ENCODE measurements around the gene NPTX1.

NPTX1 gene

DNA sequence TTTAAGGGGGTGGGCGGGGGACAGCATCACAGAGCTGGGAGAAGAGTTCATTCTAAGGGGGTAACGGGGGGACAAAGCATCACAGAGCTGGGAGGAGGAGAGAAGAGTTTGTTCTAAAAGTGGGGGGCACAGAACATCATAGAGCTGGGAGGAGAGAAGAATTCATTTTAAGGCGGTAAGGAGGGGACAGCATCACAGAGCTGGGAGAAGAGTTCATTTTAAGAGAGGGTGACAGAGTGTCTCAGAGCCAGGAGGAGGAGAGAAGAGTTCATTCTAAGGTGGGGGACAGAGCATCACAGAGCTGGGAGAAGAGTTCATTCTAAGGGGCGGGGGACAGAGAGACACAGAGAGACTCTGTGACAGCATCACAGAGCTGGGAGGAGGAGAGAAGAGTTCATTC is 33.6 kb downstream of the NPTX1 start:
- no peak for DNase-seq

DNA sequence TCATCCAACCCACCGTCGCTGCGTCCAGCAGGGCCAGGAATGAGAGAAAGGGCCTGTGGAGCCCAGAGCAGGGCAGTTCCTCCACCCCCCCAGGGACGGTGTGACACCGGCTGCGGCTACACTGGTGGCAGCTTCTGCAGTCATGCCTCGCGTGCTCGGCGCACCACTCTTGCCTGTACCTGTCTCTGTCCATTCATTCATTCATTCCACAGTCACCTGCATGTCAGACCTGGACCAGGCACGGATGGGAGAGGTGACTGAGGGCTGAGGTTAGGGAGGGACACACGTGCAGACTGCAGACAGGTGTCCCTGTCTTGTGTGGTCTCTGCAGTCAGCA is 34.1 kb downstream of the NPTX1 start:
- DNase-seq: no peak

DNA sequence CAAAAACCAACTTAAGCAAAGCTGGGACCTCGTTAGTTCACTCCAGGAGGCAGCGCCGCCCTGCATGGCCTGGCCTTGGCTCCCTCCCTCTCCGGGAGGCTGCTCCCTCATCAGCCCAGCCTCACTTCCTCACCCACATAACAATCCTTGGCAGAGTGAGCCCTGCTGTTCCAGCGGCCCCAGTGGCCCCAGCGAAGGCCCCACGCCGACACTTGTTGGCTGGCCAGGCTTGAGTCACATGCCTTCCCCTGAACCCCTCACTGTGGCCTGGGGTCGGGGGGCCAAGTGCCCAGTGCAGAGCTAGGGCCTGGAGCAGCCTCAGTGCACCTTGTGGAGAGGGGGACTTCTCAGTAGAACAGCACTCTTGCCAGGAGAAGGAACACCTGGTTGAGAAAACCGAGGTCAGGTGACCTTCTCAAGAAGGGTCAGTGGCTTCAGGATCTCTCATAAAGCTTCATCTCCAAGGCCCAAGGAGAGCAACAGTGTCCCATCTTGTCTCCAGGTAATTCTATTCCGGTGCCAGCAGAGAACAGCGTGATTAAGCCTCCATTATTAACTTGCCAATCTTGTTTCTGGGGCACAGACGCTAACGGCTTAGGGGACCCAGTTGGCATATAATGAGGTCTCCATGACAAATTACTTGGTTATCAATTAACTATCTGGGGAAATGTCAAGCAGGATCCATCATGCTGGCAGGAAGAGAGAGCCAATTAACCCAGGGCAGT is 34.6 kb downstream of the NPTX1 start:
- DNase-seq: peak; percentile 65

DNA sequence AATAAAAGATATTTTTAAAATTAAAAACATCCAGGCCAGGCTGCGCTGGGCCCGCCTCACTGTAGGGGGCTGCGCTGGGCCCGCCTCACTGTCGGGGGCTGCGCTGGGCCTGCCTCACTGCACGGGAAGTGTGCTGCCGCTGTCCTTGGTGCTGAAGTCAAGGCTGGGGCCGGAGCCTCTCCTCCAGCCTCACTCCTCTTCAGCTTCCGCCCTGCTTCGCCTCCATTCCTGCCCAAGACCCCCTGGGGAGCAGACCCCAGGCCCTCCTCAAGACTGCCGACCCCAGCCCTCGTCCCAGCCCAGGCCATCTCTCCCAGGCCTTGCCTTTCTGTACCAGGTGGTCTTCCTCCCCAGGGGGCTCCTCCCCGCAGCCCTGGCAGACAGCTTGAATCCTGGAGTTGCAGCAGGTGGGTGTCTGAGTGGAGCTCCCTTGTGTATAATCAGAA is 35.3 kb downstream of the NPTX1 start:
- no peak for DNase-seq

DNA sequence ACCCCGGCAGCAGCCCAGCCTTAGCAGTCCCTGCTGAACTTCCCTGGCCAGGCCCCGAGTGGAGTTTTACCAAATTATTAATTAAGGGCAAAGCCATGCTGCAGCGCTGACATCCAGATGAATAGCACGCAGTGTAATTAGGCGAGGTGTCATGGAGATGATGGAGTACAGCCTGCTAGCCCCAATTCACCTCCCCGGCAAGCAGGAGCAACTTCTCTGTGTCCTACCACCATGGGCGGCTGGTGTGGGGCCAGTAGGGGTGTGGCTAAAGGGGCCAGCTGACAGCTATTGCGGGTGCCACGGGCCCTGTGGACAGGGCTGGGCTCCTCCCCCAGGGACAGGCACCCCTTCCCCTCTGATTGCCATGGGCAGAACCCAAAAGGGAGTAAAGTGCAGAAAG is 36.9 kb downstream of the NPTX1 start:
- DNase-seq: peak; percentile 54

DNA sequence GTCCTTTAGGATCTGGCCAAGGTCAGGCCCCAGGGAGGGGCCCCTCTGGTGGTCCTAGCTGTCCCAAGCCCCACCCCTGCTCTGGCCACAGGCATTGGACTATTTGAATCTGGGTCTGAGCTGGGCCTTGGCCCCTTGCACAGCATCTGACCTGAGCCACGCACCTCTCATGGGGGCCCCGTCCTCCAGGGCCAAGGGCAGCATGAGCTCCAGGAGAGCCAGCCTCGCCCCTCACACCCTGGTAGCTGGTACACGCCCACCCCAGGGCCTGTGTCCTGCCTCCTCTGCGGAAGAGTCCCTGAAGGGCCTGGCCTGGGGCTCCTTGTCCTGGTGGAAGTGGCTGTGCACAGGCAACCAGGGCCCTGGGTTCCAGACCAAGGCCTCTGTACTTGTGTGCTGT is 37.6 kb downstream of the NPTX1 start:
- no peak for DNase-seq

DNA sequence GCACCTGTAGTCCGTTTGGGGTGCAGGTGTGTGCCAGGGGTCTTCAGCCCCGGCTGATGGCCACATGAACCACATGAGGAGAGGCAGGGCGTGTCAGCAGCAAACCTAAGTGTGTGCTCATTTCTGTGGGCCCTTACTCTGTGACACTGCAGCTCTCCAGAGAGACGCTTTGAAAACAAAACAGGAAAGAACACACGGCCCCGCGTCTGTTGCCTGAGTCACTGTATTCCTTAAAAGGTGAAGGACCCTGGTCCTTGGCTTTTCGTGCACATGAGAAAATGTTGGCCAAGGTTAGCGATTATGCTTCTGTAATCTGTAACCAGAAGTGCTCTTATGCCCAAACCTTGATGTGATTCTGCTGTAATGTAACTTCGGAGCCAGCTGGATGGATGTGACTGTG is 38.9 kb downstream of the NPTX1 start:
- DNase-seq: no peak

DNA sequence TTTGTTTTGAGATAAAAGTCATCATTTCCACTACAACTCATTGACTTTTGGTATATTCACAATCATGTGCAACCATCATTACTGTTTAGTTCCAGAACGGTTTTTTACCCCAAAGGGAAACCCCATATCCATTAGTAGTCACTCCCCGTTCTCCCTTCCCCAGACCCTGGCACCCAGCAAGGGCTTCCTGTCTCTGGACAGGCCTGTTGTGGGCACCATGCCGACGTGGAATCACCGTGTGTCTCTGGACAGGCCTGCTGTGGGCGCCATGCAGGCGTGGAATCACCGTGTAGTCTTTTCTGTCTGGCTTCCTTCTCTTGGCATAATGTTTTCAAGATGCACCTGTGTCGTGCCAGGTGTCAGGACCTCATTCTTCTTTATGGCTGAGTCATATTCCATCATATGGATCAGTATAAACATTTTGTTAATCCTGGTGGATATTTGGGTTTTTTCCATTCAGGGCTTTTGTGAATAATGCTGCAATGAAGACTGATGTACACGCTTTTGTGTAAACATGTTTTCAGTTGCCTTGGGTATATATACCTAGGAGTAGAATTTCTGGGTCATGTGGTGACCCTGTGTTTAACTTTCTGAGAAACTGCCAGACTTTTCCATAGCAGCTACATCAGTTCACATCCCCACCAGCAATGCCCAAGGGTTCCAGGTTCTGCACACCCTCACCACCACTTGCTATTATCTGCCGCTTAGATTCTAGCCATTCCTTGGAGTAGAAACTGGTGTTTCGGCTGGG is 42.3 kb downstream of the NPTX1 start:
- no peak for DNase-seq

DNA sequence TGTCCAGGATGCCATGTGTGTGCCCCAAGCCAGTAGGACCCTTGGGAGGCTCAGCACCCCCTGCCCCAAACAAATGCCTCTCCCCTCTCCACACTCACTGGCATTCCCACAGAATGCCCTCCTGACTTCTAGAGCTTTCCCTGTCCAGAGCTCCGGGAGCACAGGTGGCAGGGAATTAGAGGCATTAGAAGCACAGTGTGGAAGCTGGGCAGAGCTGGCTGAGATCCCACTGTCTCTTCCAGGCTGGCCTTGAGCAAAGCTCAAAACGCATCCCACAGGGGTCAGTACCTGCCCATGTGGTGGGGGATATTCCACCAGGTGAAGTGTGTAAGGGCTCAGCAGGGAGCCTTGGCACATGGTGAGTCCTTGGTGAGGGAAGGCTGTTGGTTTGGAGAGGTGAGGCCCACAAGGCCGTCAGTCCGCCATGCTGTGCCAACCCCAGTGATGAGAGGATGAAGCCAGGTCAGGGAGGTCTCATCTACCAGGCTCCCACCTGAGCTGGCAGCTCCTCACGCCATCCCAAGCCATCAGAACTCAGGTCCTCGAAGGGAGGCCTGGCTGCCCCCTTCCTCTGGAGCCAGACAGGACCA is 43.4 kb downstream of the NPTX1 start:
- DNase-seq: peak; percentile 36

DNA sequence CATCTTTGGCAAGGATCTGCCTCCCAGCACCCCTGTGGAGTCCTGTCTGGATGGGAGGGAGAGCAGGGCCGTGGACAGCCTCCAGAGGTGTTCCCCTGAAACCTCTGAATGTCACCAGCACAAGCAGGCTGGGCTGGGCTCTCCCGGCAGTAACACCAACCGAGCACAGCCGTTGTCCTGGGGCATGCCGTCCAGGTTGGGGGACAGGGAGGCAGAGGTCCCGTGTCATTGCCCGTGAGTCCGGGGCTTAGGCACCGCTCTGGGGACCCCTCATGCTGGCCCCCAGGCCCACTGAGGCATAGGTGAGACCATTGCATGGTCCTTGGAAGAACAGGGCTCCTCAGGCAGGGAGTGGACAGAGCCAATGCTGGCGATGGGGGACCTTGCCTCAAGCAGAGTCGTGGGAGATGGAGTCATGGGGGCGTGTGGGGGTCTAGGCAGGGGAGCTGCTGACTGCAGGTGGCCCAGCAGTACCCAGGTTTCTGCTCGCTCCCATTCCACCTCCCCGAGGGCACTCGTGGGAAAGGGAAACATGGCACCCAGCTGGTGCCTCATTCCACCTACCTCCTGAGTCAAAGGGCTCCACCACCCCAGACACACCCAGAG is 44.0 kb downstream of the NPTX1 start:
- DNase-seq: no peak

DNA sequence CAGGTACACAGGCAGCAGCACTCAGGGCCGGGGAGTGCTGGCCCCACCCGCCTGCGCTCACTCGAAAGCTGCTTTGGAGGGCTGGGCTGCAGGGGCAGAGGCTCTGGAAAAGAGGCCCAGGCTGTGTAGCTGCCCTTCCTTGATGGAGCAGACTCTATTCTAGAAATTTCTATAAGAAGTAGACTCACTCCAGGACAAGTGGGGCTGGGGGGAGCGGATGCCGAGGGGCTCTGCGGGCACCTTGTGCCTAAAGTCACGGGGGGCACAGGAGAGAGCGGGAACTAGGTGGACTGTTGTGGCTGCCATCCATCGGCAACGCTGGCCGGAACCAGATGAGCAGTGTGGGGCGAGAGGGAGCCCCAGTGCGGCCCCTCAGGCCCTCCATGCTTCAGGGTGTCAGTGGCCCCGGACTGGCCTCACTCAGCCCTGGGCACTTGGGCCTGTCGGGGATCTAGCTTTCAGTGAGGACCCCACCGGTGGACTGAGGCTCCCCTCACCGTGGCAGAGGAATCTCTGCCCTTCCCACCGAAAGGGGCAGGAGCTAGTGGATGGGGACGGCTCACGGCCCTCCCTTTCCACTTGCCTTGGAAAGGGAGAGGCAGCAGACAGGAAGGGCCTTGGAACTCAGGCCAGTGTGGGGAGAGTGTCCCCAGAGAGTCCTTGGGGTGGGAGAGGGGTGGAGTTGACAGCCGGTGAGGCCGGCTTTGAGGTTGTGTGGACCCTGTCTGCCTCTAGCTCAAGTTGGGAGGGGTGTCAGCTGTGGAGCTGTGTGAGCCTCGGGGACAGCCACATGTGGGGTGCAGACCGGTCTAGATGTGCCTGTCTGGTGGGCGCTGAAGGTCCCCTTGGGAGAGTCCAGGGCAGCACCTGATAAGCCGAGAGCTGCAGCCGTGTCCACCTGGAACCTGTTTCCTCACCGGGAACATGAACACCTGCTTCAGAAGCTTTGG is 44.9 kb downstream of the NPTX1 start:
- no peak for DNase-seq

DNA sequence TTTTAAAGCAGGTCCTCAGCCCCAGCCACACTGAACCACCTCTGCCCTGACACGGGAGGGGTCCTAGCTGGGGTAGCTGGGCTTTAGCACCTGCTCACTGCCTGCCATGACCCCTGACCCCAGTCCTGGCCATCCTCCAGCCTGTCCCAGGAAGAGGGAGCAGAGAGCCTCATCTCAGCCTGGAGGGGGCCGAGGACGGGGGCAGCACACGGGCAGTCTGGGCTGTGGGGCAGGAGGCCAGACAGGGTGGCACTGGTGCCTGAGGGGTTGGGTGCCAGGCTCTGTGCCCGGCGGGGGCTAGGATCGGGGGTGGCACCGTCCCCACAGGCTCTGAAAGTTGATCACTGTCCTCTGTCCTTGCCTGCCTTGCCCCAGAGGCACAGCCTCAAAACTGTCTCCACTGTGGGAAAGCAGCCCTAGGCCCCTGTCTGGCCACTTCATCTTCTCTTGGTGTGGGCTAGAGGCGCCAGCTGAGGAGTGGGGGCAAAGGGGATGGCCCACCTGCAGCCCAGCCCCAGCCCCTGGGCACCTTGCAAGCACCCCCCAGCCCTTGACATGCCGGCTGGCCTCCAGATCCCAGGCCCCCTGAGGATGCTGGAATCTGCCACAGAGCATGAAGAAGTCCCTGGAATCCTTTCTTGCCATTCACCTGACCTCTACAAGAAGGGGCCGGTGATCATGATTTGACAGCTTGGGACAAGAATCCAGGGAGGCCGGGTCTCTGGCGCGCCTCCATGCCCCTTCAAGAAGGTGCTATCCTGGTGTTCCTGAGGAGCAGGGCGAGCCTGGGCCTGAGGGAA is 45.8 kb downstream of the NPTX1 start:
- DNase-seq: no peak

DNA sequence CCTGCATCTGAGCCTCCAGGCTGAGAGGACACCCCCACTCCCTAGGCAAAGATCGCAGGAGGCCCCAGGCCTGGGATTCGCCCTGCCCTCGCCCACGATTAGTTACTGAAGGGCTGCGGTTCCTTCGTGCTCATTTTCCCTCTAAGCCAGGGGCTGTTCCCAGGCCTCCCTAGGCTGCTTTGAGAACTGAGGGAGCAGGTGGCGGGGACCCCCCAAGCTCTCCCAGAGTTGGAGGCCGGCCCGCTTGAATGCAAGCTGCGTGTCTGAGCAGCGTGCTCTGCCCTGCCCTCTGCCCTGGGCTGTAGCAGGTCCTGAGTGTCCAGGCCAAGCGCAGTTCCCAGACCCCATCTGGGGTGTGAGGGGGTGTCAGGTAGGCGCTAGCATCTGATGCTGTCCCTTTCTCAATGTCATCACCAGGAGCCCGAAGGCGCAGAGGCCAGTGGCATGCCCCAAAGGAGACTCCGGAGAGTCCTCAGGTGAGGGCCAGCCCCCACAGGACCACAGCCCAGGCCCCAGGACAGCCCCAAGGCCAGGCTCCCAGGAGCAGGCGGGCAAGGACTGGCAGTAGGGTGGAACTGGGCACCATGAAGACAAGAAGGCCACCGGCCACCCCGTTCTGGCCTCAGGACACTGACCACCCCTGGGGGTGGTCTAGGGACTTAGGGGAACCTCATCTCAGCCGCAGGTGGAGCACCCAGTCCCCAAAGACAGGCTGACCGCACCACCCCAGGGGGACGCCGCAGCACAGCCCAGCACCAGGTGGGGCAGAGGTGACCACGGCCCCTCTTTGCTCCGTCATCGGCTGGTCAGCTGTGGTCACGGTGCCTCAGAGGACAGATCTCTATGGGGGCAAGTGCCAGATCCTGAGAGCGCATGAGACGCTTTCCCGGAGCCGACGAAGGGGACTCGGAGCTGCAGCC is 46.8 kb downstream of the NPTX1 start:
- no peak for DNase-seq

DNA sequence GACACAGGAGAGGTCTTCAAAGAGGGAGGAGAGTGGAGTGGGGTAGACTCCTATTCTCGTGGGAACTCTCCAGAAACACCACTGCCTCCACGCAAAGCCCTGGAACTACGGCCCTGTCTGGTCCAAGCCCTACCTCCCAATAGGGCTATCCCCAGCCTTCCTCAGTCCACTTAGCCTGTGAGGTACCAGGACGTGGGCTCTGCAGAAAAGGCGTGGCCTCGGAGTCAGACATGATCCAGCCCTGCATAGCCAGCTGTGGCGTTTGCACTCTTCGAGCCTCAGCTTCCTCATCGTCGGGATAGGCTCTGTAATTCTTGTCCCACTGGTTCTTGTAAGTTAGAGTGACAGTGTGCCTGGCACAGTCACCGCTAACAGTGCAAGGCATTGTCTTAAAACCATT is 47.6 kb downstream of the NPTX1 start:
- no peak for DNase-seq

DNA sequence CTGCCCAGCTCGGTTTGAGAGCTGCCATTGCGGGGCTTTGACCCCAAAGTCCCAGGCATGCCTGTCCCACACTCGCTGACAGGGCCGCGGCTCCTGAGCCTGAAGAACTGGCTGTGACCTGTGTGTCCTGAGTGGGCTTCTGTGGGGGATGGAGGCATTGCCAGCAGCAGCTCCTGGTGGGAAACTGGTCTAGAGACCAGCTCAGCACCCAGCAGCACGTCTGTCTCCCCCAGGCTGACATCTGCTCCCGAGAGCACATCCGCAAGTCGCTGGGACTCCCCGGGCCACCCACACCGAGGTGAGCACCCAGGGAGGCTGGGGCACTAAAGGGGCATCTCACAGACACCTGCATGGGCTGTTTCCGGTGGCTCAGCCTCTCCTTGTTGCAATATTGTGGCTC is 48.0 kb downstream of the NPTX1 start:
- DNase-seq: no peak

DNA sequence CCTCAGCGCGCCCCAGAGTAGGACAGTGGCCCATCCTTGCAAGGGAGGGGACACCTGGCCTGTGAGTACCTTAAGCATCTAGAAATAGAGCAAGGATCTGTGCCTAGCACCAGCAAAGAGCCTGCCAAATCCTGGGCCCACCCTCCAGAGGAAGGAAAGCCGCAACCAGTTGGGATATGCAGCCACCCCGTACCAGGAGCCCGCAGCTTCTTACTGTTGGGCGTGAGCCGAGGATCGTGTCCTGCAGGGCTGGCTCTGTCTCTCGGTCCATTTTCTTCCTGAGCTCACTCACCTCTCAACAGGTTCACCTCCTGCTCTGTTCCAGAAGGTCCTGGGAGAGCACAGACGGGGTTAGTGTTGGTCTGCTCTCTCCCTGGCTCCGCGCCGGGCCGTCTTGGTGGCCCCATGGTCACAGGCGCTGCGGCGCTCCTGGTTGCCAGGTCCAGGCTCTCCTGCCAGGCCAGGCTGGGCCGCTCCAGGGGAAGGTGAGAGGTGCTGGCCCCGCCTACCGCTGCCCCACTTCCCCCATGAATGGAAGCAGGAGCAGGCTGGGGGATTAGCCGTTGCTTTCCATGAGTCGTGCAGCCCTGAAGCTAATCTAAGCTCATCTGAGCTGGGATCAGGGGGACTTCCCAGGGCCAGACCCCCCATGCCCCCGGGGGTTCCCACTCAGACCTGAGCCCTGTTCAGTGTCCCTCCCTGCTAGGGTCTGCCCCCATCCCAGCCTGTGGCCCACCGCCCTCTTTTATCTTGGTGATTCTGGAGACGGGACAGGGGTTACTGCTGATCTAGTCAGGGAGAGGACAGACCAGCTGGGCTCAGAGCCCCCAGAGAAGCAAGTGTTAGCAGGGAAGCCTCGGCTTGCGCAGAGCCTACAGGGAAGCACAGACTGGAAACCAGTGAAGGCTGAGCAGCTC is 48.8 kb downstream of the NPTX1 start:
- DNase-seq: no peak

DNA sequence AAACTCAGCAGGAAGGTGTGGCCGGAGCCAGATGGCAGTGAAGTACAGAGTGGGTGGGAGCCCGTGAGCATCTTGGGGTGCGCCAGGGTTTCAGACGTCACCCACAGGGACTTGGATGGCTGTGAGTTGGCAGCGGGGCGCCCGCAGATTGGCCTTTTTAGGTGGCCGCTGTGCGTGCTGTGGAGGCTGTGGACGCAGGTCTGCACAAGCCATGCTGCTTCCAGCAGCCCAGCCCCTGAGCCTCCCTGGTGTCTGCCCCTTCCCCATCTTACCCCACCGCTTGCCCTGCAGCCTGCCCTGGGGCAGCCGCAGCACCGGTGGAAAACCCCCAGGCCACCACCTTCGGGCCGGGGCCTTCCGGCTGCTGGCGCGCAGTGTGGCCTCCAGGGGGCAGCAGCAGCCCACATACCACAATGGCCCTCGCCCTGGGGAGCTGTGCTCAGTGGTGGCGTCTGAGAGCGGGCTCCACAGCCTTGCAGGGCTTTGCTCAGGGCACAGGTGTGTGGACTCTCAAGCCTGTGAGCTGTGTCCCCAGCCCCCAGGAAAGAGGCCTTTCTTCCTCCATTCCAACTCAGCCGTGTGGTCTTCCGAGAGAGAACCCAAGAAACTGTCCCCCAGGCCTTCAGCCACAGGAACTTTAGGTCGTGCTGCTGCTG is 49.6 kb downstream of the NPTX1 start:
- DNase-seq: peak; percentile 83

DNA sequence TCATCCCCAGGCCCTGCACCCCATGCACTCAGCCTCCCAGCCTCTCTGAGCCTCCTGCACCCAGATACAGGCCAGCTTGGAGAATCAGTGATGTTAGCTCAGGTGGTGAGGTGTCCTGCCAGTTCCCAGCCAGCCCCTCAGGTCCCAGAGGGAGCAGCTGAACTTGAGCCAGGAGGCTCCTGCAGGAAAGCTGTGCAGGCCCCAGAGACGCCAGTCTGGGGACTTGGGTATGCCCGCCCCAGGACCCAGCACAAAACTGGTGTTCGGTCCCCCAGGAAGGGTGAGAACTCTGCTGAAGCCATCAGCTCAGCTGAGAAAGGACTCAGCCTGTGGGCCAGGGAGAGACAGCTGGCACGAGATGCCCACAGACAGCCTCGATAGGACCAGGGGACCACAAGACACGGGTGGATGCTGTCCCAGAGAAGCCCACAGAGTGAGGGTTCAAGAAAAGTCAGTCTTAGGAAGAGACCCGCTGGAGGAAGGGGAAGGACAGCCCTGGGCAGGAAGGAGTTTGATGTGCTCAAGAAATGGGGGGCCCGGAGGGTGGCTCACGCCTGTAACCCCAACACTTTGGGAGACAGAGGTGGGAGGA is 50.5 kb downstream of the NPTX1 start:
- no peak for DNase-seq

Measured in NCI-H69 (cell line).